Measurements from ENCODE around the gene NHLRC1. TPM values are rescaled to one million over a fixed set of nuclear protein-coding genes. Genes with fewer than 3 reads are reported as not detected.

Gene NHLRC1
- total and polyA plus RNA-seq, 2 experiments from 2014 or later, result 1.1 TPM

GRCh38 chr6:18165751-18166150, 43.3 kb upstream of the NHLRC1 start:
- Mint-ChIP-seq H3K27ac (no peak overlapping the region), H3K9me3 (peaks cover 13% of the 10 kb centered on the region), H3K4me1 (no peaks in the 10 kb centered on the region), H3K27me3 (ENCODE audit: insufficient read depth, low read depth, poor library complexity) (no peaks in the 10 kb centered on the region), H3K36me3 (ENCODE audit: low read depth) (peaks cover 50% of the 10 kb centered on the region), H3K4me3 (no peak overlapping the region)
- no peak for ATAC-seq
- no peak for DNase-seq (ENCODE audit: low spot score)
- Histone ChIP-seq H3K4me3 (no peak overlapping the region), H3K4me1 (ENCODE audit: insufficient read depth) (no peaks in the 10 kb centered on the region), H3F3A (replicated peaks; ENCODE audit: low read depth) (0 out of 2 replicates have a peak, but pooled peaks cover 3% of the 10 kb centered on the region), H3K79me2 (replicated peaks; ENCODE audit: insufficient read depth) (no peaks in the 10 kb centered on the region), H3K4me2 (no peak overlapping the region), H3K36me3 (ENCODE audit: insufficient read depth) (peaks cover 36% of the 10 kb centered on the region), H3K27me3 (ENCODE audit: insufficient read depth) (no peaks in the 10 kb centered on the region), H3K27ac (ENCODE audit: low read depth) (no peak overlapping the region), H2AFZ (no peak overlapping the region), H3K9me2 (ENCODE audit: insufficient read depth) (no peaks in the 10 kb centered on the region), H4K20me1 (replicated peaks; ENCODE audit: insufficient read depth) (no peaks in the 10 kb centered on the region)
- TF ChIP-seq ZNF114 (CRISPR knock-in tag; IDR thresholded peaks at IDR 0.05) (no peak), REST (IDR thresholded peaks at IDR 0.05; ENCODE audit: unreplicated experiment) (no peak), EZH2 (IDR thresholded peaks at IDR 0.05; ENCODE audit: low read depth, unreplicated experiment) (no peak), EZH2phosphoT487 (IDR thresholded peaks at IDR 0.05; ENCODE audit: unreplicated experiment) (no peak), POLR2AphosphoS5 (IDR thresholded peaks at IDR 0.05; ENCODE audit: low read depth) (no peak), STAT1 (IDR thresholded peaks at IDR 0.05; ENCODE audit: unreplicated experiment) (no peak), NANOG (IDR thresholded peaks at IDR 0.05; ENCODE audit: borderline replicate concordance) (no peak), CTCF (conservative IDR thresholded peaks at IDR 0.05; ENCODE audit: low read depth in 2 of 2) (no peak), CREB1 (CRISPR knock-in tag; IDR thresholded peaks at IDR 0.05; ENCODE audit: low read depth) (no peak), ZNF331 (CRISPR knock-in tag; IDR thresholded peaks at IDR 0.05; ENCODE audit: low read depth) (no peak), JUNB (IDR thresholded peaks at IDR 0.05; ENCODE audit: unreplicated experiment) (no peak)
- TF ChIP-seq, protein P1, sequence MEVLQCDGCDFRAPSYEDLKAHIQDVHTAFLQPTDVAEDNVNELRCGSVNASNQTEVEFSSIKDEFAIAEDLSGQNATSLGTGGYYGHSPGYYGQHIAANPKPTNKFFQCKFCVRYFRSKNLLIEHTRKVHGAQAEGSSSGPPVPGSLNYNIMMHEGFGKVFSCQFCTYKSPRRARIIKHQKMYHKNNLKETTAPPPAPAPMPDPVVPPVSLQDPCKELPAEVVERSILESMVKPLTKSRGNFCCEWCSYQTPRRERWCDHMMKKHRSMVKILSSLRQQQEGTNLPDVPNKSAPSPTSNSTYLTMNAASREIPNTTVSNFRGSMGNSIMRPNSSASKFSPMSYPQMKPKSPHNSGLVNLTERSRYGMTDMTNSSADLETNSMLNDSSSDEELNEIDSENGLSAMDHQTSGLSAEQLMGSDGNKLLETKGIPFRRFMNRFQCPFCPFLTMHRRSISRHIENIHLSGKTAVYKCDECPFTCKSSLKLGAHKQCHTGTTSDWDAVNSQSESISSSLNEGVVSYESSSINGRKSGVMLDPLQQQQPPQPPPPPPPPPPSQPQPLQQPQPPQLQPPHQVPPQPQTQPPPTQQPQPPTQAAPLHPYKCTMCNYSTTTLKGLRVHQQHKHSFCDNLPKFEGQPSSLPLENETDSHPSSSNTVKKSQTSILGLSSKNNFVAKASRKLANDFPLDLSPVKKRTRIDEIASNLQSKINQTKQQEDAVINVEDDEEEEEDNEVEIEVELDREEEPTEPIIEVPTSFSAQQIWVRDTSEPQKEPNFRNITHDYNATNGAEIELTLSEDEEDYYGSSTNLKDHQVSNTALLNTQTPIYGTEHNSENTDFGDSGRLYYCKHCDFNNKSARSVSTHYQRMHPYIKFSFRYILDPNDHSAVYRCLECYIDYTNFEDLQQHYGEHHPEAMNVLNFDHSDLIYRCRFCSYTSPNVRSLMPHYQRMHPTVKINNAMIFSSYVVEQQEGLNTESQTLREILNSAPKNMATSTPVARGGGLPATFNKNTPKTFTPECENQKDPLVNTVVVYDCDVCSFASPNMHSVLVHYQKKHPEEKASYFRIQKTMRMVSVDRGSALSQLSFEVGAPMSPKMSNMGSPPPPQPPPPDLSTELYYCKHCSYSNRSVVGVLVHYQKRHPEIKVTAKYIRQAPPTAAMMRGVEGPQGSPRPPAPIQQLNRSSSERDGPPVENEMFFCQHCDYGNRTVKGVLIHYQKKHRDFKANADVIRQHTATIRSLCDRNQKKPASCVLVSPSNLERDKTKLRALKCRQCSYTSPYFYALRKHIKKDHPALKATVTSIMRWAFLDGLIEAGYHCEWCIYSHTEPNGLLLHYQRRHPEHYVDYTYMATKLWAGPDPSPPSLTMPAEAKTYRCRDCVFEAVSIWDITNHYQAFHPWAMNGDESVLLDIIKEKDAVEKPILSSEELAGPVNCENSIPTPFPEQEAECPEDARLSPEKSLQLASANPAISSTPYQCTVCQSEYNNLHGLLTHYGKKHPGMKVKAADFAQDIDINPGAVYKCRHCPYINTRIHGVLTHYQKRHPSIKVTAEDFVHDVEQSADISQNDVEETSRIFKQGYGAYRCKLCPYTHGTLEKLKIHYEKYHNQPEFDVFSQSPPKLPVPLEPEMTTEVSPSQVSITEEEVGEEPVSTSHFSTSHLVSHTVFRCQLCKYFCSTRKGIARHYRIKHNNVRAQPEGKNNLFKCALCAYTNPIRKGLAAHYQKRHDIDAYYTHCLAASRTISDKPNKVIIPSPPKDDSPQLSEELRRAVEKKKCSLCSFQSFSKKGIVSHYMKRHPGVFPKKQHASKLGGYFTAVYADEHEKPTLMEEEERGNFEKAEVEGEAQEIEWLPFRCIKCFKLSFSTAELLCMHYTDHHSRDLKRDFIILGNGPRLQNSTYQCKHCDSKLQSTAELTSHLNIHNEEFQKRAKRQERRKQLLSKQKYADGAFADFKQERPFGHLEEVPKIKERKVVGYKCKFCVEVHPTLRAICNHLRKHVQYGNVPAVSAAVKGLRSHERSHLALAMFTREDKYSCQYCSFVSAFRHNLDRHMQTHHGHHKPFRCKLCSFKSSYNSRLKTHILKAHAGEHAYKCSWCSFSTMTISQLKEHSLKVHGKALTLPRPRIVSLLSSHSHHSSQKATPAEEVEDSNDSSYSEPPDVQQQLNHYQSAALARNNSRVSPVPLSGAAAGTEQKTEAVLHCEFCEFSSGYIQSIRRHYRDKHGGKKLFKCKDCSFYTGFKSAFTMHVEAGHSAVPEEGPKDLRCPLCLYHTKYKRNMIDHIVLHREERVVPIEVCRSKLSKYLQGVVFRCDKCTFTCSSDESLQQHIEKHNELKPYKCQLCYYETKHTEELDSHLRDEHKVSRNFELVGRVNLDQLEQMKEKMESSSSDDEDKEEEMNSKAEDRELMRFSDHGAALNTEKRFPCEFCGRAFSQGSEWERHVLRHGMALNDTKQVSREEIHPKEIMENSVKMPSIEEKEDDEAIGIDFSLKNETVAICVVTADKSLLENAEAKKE (CRISPR knock-in tag; IDR thresholded peaks at IDR 0.05), result no peak
- TF ChIP-seq, protein P2, sequence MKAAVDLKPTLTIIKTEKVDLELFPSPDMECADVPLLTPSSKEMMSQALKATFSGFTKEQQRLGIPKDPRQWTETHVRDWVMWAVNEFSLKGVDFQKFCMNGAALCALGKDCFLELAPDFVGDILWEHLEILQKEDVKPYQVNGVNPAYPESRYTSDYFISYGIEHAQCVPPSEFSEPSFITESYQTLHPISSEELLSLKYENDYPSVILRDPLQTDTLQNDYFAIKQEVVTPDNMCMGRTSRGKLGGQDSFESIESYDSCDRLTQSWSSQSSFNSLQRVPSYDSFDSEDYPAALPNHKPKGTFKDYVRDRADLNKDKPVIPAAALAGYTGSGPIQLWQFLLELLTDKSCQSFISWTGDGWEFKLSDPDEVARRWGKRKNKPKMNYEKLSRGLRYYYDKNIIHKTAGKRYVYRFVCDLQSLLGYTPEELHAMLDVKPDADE (IDR thresholded peaks at IDR 0.05), result no peak

All from GM23338 (cell line).